Esophagus muscularis mucosa (tissue), 4 donors: ENCODE data around the gene SIRT5.

ENCODE experiments used
- EP300 ChIP-seq: sonication (generic); formaldehyde crosslinking; IDR thresholded peaks from one replicate; pipeline ENCODE4 v1.6.1; 2017; ENCODE audit warnings: antibody characterized with exemption
- POLR2A ChIP-seq: fragments of 450-650 bp; IDR thresholded peaks from one replicate; pipeline ENCODE4 v1.6.1; 2017; ENCODE audit warnings: antibody characterized with exemption, moderate library complexity, mild to moderate bottlenecking, low read depth
- POLR2AphosphoS5 ChIP-seq, 2 donors: sonication (generic); formaldehyde crosslinking; IDR thresholded peaks; one replicate each; pipeline ENCODE4 v1.6.1; 2017; ENCODE audit warnings: antibody characterized with exemption in 2 of 2
- TF ChIP-seq, protein P1 (sequence below), 3 experiments: fragments of 200-600 bp in 2 of 3; fragments of 450-650 bp in 1 of 3; sonication (generic) in 2 of 3; IDR thresholded peaks; one replicate each; pipeline ENCODE4 v1.5.1; 2017 to 2019; ENCODE audit warnings: antibody characterized with exemption in 3 of 3, mild to moderate bottlenecking in 2 of 3, moderate library complexity in 1 of 3

GRCh38 chr6:13572951-13573654 is 1.3 kb upstream of the SIRT5 start:
- TF ChIP-seq POLR2A (no peak), EP300 (no peak), POLR2AphosphoS5 (IDR thresholded peaks at IDR 0.05) (no peak)
- TF ChIP-seq, protein P1, sequence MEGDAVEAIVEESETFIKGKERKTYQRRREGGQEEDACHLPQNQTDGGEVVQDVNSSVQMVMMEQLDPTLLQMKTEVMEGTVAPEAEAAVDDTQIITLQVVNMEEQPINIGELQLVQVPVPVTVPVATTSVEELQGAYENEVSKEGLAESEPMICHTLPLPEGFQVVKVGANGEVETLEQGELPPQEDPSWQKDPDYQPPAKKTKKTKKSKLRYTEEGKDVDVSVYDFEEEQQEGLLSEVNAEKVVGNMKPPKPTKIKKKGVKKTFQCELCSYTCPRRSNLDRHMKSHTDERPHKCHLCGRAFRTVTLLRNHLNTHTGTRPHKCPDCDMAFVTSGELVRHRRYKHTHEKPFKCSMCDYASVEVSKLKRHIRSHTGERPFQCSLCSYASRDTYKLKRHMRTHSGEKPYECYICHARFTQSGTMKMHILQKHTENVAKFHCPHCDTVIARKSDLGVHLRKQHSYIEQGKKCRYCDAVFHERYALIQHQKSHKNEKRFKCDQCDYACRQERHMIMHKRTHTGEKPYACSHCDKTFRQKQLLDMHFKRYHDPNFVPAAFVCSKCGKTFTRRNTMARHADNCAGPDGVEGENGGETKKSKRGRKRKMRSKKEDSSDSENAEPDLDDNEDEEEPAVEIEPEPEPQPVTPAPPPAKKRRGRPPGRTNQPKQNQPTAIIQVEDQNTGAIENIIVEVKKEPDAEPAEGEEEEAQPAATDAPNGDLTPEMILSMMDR (IDR thresholded peaks at IDR 0.05), result no peak
